ENCODE measurements around the gene TSPAN18. TPM values are rescaled to one million over a fixed set of nuclear protein-coding genes. Genes with fewer than 3 reads are reported as not detected.

The TSPAN18 gene
- total RNA-seq, 1 donor: under 0.01 TPM

DNA sequence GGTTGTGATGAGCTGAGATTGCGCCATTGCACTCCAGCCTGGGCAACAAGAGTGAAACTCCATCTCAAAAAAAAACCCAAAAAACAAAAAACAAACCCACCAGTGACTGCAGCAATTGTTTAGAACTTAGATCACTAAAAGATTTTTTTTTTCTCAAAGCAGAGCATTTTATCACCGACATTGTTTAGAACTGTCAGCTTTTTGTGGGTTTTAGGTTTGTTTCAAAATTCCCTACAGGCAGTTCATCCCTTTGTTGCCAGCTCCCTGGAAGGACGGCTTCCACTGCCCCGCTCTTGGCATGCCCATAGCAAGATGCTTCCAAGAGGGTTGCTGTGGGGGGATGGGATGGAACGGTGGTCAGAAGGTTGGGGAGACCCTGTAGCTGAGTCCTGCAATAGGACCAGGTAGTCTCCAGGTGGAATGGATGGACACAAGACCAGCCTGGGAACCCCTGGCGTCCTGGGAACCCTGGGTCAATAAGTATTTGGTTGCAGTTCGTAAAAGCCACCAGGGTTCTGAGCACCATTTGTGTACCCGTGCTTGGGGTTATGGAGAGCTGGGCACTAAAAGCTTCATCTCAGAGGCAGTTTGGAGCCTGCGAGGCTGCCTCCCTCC is 46.7 kb downstream of the TSPAN18 start:
- TF ChIP-seq, protein P1, sequence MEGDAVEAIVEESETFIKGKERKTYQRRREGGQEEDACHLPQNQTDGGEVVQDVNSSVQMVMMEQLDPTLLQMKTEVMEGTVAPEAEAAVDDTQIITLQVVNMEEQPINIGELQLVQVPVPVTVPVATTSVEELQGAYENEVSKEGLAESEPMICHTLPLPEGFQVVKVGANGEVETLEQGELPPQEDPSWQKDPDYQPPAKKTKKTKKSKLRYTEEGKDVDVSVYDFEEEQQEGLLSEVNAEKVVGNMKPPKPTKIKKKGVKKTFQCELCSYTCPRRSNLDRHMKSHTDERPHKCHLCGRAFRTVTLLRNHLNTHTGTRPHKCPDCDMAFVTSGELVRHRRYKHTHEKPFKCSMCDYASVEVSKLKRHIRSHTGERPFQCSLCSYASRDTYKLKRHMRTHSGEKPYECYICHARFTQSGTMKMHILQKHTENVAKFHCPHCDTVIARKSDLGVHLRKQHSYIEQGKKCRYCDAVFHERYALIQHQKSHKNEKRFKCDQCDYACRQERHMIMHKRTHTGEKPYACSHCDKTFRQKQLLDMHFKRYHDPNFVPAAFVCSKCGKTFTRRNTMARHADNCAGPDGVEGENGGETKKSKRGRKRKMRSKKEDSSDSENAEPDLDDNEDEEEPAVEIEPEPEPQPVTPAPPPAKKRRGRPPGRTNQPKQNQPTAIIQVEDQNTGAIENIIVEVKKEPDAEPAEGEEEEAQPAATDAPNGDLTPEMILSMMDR (IDR thresholded peaks at IDR 0.05; ENCODE audit: insufficient read depth, low read depth, low read length): no peak

DNA sequence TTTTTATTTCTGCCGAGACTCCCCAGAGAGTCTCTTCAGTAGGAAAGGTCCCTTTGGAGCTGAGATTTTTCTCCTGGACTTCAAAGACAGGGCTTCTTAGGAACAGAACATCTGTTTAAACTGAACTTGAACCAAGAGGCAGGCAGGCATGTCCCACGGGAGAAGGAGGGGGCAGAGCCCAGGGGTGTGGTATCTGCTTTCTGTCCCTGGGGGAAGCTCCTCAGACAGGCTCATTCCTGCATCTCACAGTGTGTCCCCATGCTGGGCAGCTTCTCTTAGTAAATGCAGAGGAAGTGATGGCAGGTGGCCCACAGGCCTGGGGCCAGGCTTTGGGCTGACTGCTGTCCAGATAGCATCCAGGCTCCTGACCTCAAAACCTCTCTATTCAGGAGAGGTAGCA is 47.3 kb downstream of the TSPAN18 start:
- no peak overlapping the region for H3K4me3 ChIP-seq (ENCODE audit: low read depth, low read length)
- DNase-seq (ENCODE audit: low read depth): peak; percentile 54
- TF ChIP-seq, protein P1 (IDR thresholded peaks at IDR 0.05; ENCODE audit: insufficient read depth, low read depth, low read length): no peak

More for the DNA sequence above, 46.7 kb downstream of the TSPAN18 start:
- DNase-seq (ENCODE audit: low read depth): no peak
- no peak overlapping the region for H3K4me3 ChIP-seq (ENCODE audit: low read depth, low read length)

DNA sequence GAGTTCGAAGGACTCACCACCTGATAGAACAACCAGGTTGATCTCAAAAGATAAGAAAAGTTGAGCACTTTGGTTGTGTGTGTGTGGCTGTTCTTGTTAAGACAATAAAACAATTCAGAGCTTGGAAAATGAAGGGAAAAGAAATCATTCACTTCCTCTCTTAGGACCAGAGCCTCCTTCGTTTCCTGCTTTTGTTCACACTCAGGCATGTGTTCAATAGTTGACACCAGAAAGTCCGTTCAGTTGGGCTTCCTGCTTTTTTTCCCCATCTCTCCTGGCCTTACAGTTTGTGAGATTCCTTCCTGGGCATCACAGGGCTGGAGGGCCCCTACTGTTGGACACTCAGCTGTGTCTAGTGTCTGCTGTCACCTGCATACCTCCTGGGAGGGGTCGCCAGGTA is 48.0 kb downstream of the TSPAN18 start:
- TF ChIP-seq, protein P1 (IDR thresholded peaks at IDR 0.05; ENCODE audit: insufficient read depth, low read depth, low read length): no peak
- no peak for DNase-seq (ENCODE audit: low read depth)
- no peak overlapping the region for H3K4me3 ChIP-seq (ENCODE audit: low read depth, low read length)

DNA sequence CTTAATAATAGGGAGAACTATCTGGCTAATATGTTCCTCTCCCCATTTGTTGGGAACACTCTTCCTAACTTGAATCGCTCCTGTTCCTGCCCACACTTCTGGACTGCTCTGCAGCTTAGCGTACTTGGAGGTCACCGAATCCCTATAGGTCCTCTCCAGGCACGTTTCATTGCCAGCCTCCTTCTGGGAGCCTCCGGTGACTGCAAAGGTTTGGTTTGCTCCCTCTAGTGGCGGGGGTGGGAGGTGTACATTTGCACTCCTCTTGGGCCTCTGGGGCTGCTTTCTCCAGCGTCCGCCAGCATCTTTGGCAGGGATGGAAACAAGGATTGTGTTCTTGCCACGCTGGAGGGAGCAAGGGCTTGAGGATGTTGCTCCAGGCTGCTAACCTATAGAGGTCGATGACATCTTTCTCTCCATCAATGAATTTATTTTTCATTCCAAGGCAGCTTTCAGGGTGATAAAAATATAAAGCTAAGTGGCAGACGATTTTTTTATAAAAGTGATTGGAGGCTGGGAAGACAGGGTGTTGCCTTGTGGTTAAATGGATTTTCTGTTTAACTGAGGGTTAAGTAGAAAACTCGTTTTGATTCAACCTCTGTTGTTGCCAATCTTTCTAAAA is 48.7 kb downstream of the TSPAN18 start:
- DNase-seq (ENCODE audit: low read depth): peak; percentile 45
- TF ChIP-seq, protein P1 (IDR thresholded peaks at IDR 0.05; ENCODE audit: insufficient read depth, low read depth, low read length): peak; percentile 82
- H3K4me3 ChIP-seq (ENCODE audit: low read depth, low read length): no peak overlapping the region

DNA sequence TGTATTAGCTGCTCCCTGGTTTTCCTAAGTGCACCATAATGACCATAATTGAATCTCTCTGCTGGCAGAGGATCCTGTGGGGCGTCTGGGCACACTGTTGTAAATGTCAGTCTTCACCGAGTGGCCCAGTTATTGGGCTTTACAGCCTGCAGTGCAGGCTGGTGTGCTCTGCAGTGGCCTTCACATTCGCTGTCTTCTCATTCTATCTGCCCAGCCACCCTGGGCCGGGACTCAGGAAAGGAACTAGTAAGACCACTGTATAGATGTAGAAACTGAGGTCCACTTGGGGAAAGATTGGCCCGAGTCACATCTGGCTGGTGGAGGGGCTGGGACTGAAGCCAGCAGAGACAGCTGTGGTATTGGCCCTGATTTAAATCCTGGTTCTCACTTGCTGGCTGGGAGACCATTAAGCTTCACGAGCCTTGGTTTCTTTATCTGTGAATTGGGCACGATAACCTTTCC is 49.3 kb downstream of the TSPAN18 start:
- no peak overlapping the region for H3K4me3 ChIP-seq (ENCODE audit: low read depth, low read length)
- DNase-seq (ENCODE audit: low read depth): no peak
- TF ChIP-seq, protein P1 (IDR thresholded peaks at IDR 0.05; ENCODE audit: insufficient read depth, low read depth, low read length): no peak

DNA sequence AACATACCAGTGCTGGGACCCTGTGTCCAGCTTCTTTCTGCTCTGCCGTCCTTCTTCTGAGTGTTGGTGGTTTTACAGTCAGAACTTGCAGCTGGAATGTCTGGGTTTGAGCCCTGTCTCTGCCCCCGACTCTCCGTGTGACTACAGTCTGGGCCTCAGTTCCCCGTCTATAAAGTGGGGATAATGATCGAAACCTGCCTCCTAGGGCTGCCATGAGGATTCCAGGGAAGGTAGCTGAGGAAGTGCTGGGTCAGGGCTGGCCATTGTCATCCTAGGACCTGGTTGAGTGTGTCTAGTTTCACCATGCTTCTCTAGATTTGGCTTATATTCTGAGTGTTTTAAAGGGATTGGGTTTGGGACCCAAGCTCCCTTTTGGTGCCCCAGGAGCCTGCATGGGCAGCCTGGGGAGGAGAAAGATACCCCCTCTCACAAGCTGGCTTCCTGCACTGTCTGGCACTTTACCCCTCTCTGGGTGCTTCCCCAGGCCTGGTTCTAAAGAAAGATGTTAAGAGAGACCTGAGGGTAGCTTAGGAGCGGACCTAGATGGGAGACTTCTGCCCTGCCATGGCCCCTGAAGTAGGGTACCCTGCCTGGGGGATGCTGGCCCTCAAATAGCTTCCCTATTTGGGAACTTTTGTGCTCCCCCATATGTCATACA is 49.9 kb downstream of the TSPAN18 start:
- no peak overlapping the region for H3K4me3 ChIP-seq (ENCODE audit: low read depth, low read length)
- TF ChIP-seq, protein P1 (IDR thresholded peaks at IDR 0.05; ENCODE audit: insufficient read depth, low read depth, low read length): no peak
- DNase-seq (ENCODE audit: low read depth): no peak

All from fibroblast of villous mesenchyme (primary cell).